ENCODE results near the gene OR5P2.
"Not testable (repeated sequence)": the region's sequence is repeated elsewhere in the genome, so short reads cannot be mapped to it uniquely, and the experiment has no call there.

OR5P2 gene

GRCh38 chr11:7775689-7776088, 21.1 kb downstream of the OR5P2 start:
- H3K4me3 ChIP-seq (ENCODE audit: low read depth, low read length): no peak overlapping the region
- no peaks in the 10 kb centered on the region for H3K4me1 ChIP-seq (ENCODE audit: control insufficient read depth, insufficient read depth, low read length)
- H3K9ac ChIP-seq (ENCODE audit: low read depth, low read length): no peak overlapping the region
- H3K9me3 ChIP-seq (ENCODE audit: control insufficient read depth, insufficient read depth, low read length): no peaks in the 10 kb centered on the region
- H3K36me3 ChIP-seq (ENCODE audit: control insufficient read depth, insufficient read depth, low read length): no peaks in the 10 kb centered on the region
- H3K27me3 ChIP-seq (ENCODE audit: control insufficient read depth, insufficient read depth, low read length): no peaks in the 10 kb centered on the region

- H3K9me3 ChIP-seq (ENCODE audit: control insufficient read depth, insufficient read depth, low read length); H3K4me3 ChIP-seq (ENCODE audit: low read depth, low read length); H3K4me1 ChIP-seq (ENCODE audit: control insufficient read depth, insufficient read depth, low read length); H3K9ac ChIP-seq (ENCODE audit: low read depth, low read length); H3K27me3 ChIP-seq (ENCODE audit: control insufficient read depth, insufficient read depth, low read length); H3K36me3 ChIP-seq (ENCODE audit: control insufficient read depth, insufficient read depth, low read length): not testable (repeated sequence)
Measured at GRCh38 chr11:7764301-7764700, 32.4 kb downstream of the OR5P2 start.

DNA sequence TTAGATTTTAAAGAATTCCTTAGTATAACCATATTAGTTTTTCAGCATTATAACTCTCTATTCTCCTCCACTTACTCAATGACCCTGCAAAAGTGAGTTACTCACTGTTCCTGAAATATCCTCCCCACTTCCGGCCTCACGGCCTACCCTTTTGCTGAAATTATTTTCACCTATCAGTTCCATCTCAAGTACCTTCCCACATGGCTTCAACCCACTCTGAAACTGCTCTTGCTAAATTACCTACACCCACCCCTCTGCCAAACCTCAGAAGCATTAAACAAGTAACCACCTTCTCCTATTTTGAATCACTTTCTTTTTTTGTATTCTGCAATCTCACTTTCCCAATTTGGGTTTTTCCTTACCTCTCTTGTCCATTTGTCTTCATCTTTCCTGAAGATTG, 37.7 kb downstream of the OR5P2 start:
- H3K4me1 ChIP-seq (ENCODE audit: control insufficient read depth, insufficient read depth, low read length): no peaks in the 10 kb centered on the region
- H3K4me3 ChIP-seq (ENCODE audit: low read depth, low read length): no peak overlapping the region
- no peaks in the 10 kb centered on the region for H3K36me3 ChIP-seq (ENCODE audit: control insufficient read depth, insufficient read depth, low read length)
- H3K9me3 ChIP-seq (ENCODE audit: control insufficient read depth, insufficient read depth, low read length): no peaks in the 10 kb centered on the region
- no peak overlapping the region for H3K9ac ChIP-seq (ENCODE audit: low read depth, low read length)
- H3K27me3 ChIP-seq (ENCODE audit: control insufficient read depth, insufficient read depth, low read length): no peaks in the 10 kb centered on the region

- H3K36me3 ChIP-seq (ENCODE audit: control insufficient read depth, insufficient read depth, low read length): no peaks in the 10 kb centered on the region
- no peaks in the 10 kb centered on the region for H3K4me1 ChIP-seq (ENCODE audit: control insufficient read depth, insufficient read depth, low read length)
- no peaks in the 10 kb centered on the region for H3K9me3 ChIP-seq (ENCODE audit: control insufficient read depth, insufficient read depth, low read length)
- H3K27me3 ChIP-seq (ENCODE audit: control insufficient read depth, insufficient read depth, low read length): no peaks in the 10 kb centered on the region
- H3K9ac ChIP-seq (ENCODE audit: low read depth, low read length): no peak overlapping the region
- no peak overlapping the region for H3K4me3 ChIP-seq (ENCODE audit: low read depth, low read length)
Measured at GRCh38 chr11:7749456-7749855, 47.3 kb downstream of the OR5P2 start.

All from iPS-15b (cell line).